Heart right ventricle (tissue), 16 donors: ENCODE results near the gene SH3RF3. TPM values are rescaled to one million over a fixed set of nuclear protein-coding genes. Genes with fewer than 3 reads are reported as not detected.

Source experiments
- ATAC-seq, 8 donors: fragments of 200-7000 bp; cut with Tn5 transposase; one replicate each; pipeline ENCODE4 v1.9.1; 2020; ENCODE audit warnings: mild to moderate bottlenecking in 8 of 8, moderate library complexity in 8 of 8, moderate number of reproducible peaks in 1 of 8
- DNase-seq, 2 donors: peaks; one replicate each; pipeline ENCODE4 v3.0.0-alpha.2; 2020
- H3K27ac ChIP-seq, 10 donors: fragments of 200-600 bp; sonication (generic) in 2 of 10; one replicate each; pipeline versions ENCODE4 v1.5.0 to v1.8.0; 2020 to 2022; ENCODE audit warnings: mild to moderate bottlenecking in 3 of 10
- H3K27me3 ChIP-seq, 7 donors: fragments of 200-600 bp; one replicate each; pipeline ENCODE4 v1.8.0; 2021 to 2022; ENCODE audit warnings: mild to moderate bottlenecking in 2 of 7
- H3K36me3 ChIP-seq, 9 donors: fragments of 200-600 bp; sonication (generic) in 1 of 9; one replicate each; pipeline versions ENCODE4 v1.5.0 to v1.8.0; 2020 to 2022; ENCODE audit warnings: mild to moderate bottlenecking in 2 of 9
- H3K4me1 ChIP-seq, 9 donors: fragments of 200-600 bp; sonication (generic) in 1 of 9; one replicate each; pipeline versions ENCODE4 v1.5.0 to v1.8.0; 2020 to 2022; ENCODE audit warnings: mild to moderate bottlenecking in 4 of 9
- H3K4me3 ChIP-seq, 10 donors: fragments of 200-600 bp; sonication (generic) in 2 of 10; one replicate each; pipeline versions ENCODE4 v1.5.0 to v1.8.0; 2020 to 2022; ENCODE audit warnings: mild to moderate bottlenecking in 7 of 10, moderate library complexity in 2 of 10
- H3K9me3 ChIP-seq, 11 donors: fragments of 200-600 bp in 10 of 11; sonication (generic) in 2 of 11; one replicate each; pipeline versions ENCODE4 v1.5.0 to v1.8.0; 2013 to 2022; ENCODE audit warnings: mild to moderate bottlenecking in 2 of 11, control low read depth in 1 of 11, moderate library complexity in 1 of 11
- whole genome bisulfite sequencing, 2 donors: extraction: QIAGEN DNeasy Blood & Tissue Kit; methylation state at CpG; one replicate each; pipeline ENCODE4 v1.1.7; 2013; ENCODE audit warnings: inconsistent platforms in 1 of 2; 5-methylcytosine and 5-hydroxymethylcytosine counted together
- intact Hi-C, 10 donors: fragments of 100-400 bp; cut with DNase I; formaldehyde crosslinking; loops; one replicate each; pipeline versions ENCODE4 v1.11.1 to v1.14.2; 2022
- polyA plus RNA-seq, 2 donors: library from polyadenylated mRNA; stranded (reverse); fragments of 200-250 nt; gene quantifications; one replicate each; pipeline ENCODE4 v1.2.3, GENCODE V29; 2013
- total RNA-seq, 10 donors: library from RNA; stranded (reverse); fragmentation: NEBNext Ultra II Directional in 3 of 10; extraction: Animal tissue kit (Norgen Biotek cat#: 25700) in 3 of 10; gene quantifications; one replicate each; pipeline versions ENCODE4 v1.2.1 to v1.2.4, GENCODE V29; 2021 to 2023
- TF ChIP-seq, protein P1 (sequence below), 9 donors: fragments of 200-600 bp; sonication (generic) in 2 of 9; IDR thresholded peaks; one replicate each; pipeline versions ENCODE4 v1.5.0 to v1.8.0; 2021 to 2022; ENCODE audit warnings: antibody characterized with exemption in 9 of 9, mild to moderate bottlenecking in 5 of 9, moderate library complexity in 1 of 9
- donor health status: Arrhythmogenic right ventricular cardiomyopathy.
- donor health status: ischemic (EF 13 %, LVEDD 7.1; RV severe dilation, severe dysfunction).
- donor health status: healthy with polysubstance abuse.
- donor health status: DM: no; HTN: yes; CAD: no.
- donor health status: DM: no; HTN: no; CAD: no.
- donor health status: ischemic (EF 25% LVEDD 6.9; RV normal size, moderate dysfunction).
- donor health status: ischemic (EF 25% LVEDD 5.7; RV mildly dilated, moderate dysfunction).
- donor health status: healthy.
- donor health status: DM: yes; HTN: yes; CAD: no.
- donor health status: Ischemic cardiomyopathy.
- donor health status: ischemic (EF 35%, LVEDD 5.7; RV mildly dilated, moderate dysfunction).
- donor health status: nonischemic (EF 11% LVEDD 7.7; RV severe dilation, severe dysfunction).
- donor health status: DM: yes; HTN: yes; CAD: no.
- donor health status: PGD.
- donor health status: ischemic (EF 29% LVEDD 5.4; RV normal size, mild dysfunction).
- donor health status: nonischemic (EF 23%, LVEDD 6.1; RV moderate dilation, normal function).

Gene SH3RF3
- total and polyA plus RNA-seq, 12 donors: 5.0 to 11.5 (median 8.6) TPM

DNA sequence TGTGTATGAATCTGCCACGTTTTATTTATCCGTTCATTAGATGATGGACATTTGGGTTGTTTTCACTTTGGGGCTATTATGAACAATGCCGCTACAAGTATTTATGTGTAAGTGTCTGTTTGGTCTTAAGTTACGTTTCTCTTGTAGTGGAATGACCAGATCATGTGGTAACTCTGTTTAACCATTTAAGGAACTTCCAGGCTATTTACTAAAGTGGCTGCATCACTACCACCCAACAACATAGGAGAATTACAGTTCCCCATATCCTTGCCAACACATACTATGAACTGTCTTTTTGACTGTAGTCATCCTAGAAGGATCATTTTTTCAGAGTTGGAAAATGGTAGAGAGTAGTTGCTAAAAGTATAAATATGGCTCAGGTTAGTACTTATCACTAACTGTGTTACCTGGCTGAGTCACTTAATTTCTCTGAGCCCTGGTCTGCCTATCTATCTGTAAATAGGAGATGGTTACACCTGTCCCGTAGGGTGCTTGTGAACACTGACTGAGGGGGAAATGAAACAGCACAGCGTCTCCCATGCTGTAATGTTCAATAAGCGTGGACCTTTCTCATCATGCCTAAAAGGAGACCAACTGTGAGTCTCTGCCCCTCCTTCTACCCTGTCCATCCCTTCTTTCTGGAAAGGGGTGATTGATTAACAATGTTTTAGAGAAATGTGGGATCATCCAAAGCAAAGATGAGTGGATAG, 103.1 kb downstream of the SH3RF3 start:
- WGBS, 2 donors: 91 to 93% methylated on average over 7 of the region's 7 CpGs
- intact Hi-C loops: no loop called here
- no peak for ATAC-seq
- H3K36me3 ChIP-seq: no peaks in the 10 kb centered on the region
- no peak overlapping the region for H3K27ac ChIP-seq
- H3K4me3 ChIP-seq: no peak overlapping the region
- TF ChIP-seq, protein P1, sequence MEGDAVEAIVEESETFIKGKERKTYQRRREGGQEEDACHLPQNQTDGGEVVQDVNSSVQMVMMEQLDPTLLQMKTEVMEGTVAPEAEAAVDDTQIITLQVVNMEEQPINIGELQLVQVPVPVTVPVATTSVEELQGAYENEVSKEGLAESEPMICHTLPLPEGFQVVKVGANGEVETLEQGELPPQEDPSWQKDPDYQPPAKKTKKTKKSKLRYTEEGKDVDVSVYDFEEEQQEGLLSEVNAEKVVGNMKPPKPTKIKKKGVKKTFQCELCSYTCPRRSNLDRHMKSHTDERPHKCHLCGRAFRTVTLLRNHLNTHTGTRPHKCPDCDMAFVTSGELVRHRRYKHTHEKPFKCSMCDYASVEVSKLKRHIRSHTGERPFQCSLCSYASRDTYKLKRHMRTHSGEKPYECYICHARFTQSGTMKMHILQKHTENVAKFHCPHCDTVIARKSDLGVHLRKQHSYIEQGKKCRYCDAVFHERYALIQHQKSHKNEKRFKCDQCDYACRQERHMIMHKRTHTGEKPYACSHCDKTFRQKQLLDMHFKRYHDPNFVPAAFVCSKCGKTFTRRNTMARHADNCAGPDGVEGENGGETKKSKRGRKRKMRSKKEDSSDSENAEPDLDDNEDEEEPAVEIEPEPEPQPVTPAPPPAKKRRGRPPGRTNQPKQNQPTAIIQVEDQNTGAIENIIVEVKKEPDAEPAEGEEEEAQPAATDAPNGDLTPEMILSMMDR (IDR thresholded peaks at IDR 0.05): no peak
- H3K4me1 ChIP-seq: peaks cover 0 to 53% (median 29%) of the 10 kb centered on the region in 9 donors
- no peak for DNase-seq
- no peaks in the 10 kb centered on the region for H3K27me3 ChIP-seq
- peaks cover 0 to 4% (median 0%) of the 10 kb centered on the region in 11 donors for H3K9me3 ChIP-seq

DNA sequence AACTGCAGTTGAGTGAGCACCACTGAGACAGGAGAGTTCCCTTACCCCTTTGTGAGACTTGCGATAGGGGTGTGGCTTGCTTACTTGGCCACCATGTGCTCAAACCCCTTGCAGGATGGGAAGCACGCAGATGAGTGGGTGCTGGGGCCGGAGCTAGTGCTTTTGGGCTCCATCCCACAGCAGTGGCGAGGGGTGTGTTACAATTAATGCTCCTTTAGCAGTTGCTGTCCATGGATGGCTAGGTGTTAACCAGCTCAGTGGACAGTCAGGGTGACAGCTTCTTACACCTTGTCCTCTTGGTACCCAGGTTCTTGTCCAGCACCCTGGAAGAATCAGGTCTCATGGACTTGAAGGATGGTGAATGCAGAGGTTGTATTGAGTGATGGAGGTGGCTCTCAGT, 103.9 kb downstream of the SH3RF3 start:
- 98% methylated on average over 4 of the region's 4 CpGs for WGBS, 2 donors
- TF ChIP-seq, protein P1 (IDR thresholded peaks at IDR 0.05): no peak
- Histone ChIP-seq H3K9me3 (peaks cover 0 to 4% (median 0%) of the 10 kb centered on the region in 11 donors), H3K4me3 (no peak overlapping the region), H3K4me1 (peaks cover 0 to 60% (median 29%) of the 10 kb centered on the region in 9 donors), H3K36me3 (no peaks in the 10 kb centered on the region), H3K27me3 (no peaks in the 10 kb centered on the region), H3K27ac (no peak overlapping the region)
- no peak for ATAC-seq
- intact Hi-C loops: no loop called here
- DNase-seq: no peak

DNA sequence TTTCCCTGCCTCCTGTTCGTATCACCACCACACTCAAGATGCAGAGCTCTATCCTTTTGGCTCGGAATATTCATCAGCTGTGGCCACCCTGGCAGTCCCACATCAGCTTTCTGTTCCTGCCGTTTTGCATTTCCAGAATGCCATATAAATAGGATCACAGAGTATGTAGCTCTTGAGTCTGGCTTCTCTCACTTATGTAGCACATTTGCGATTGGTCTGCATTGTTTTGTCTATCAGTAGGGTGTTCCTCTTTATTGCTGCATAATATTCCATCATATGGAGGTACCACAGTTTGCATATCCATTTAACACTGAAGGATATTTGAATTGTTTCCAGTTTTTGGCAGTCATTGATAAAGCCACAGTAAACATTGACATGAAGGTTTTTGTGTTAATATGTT, 104.6 kb downstream of the SH3RF3 start:
- DNase-seq (no peak), ATAC-seq (no peak)
- Histone ChIP-seq H3K27ac (no peak overlapping the region), H3K27me3 (no peaks in the 10 kb centered on the region), H3K9me3 (peaks cover 0 to 4% (median 0%) of the 10 kb centered on the region in 11 donors), H3K36me3 (no peaks in the 10 kb centered on the region), H3K4me1 (peaks cover 0 to 64% (median 30%) of the 10 kb centered on the region in 9 donors), H3K4me3 (no peak overlapping the region)
- intact Hi-C loops: no loop called here
- TF ChIP-seq, protein P1 (IDR thresholded peaks at IDR 0.05): no peak
- 93 to 96% methylated on average over 4 of the region's 4 CpGs for WGBS, 2 donors

DNA sequence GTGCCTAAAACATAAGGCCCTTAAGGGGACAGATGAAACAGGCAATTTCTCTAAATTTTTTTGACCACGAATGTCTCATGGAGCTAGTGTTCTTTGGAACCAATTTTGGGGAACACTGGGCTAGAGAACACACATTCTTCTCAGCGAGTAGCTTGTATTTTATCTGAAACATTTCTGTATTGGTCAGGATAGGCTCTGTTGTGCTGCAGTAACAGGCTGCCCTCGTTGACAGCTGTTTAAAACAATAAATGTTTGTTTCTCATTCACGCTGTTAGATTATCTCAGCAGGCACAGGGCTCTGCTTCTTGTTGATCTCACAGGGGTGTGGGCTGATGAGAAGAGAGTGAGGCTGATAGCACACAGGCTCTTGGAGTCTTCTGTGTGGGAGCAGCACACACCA, 105.3 kb downstream of the SH3RF3 start:
- ATAC-seq (no peak), DNase-seq (no peak)
- intact Hi-C loops: no loop called here
- 73 to 76% methylated on average over 4 of the region's 4 CpGs for WGBS, 2 donors
- H3K36me3 ChIP-seq: no peaks in the 10 kb centered on the region
- no peak overlapping the region for H3K4me3 ChIP-seq
- H3K4me1 ChIP-seq: peaks cover 0 to 64% (median 35%) of the 10 kb centered on the region in 9 donors
- H3K27me3 ChIP-seq: no peaks in the 10 kb centered on the region
- TF ChIP-seq, protein P1 (IDR thresholded peaks at IDR 0.05): no peak
- H3K9me3 ChIP-seq: peaks cover 0 to 4% (median 0%) of the 10 kb centered on the region in 11 donors
- H3K27ac ChIP-seq: no peak overlapping the region
